OCI-LY1 (cell line): Measurements from ENCODE around the gene CPXM2.

ENCODE experiments used
- H2AFZ ChIP-seq: fragments of 200-600 bp; sonication (generic), shearing (Covaris generic); 2 replicates; pipeline ENCODE4 v1.6.0; 2014; ENCODE audit warnings: antibody characterized with exemption, mild to moderate bottlenecking, low read length
- H3F3A ChIP-seq: fragments of 200-600 bp; sonication (generic), shearing (Covaris generic); 2 replicates; pipeline ENCODE4 v1.6.0; 2014; ENCODE audit warnings: mild to moderate bottlenecking, antibody characterized with exemption, low read length, moderate library complexity; ENCODE audit not compliant: insufficient read depth
- H3K27ac ChIP-seq: fragments of 200-600 bp; sonication (generic); 2 replicates; pipeline ENCODE4 v1.5.1; 2014; ENCODE audit warnings: low read length, mixed run types, mild to moderate bottlenecking, low read depth; ENCODE audit not compliant: poor library complexity, severe bottlenecking
- H3K27me3 ChIP-seq: fragments of 200-600 bp; sonication (generic); 2 replicates; pipeline ENCODE4 v1.6.0; 2014; ENCODE audit warnings: antibody characterized with exemption, mild to moderate bottlenecking, low read length, moderate library complexity; ENCODE audit not compliant: insufficient read depth
- H3K36me3 ChIP-seq: fragments of 200-600 bp; sonication (generic); 2 replicates; pipeline ENCODE4 v1.6.1; 2014; ENCODE audit warnings: mild to moderate bottlenecking, antibody characterized with exemption, low read length, moderate library complexity, mixed read lengths; ENCODE audit not compliant: insufficient read depth
- H3K4me1 ChIP-seq: fragments of 200-600 bp; sonication (generic); 2 replicates; pipeline ENCODE4 v1.5.1; 2014; ENCODE audit warnings: mild to moderate bottlenecking, low read length, moderate library complexity; ENCODE audit not compliant: insufficient read depth, severe bottlenecking
- H3K4me2 ChIP-seq: fragments of 200-600 bp; sonication (generic), shearing (Covaris generic); 2 replicates; pipeline ENCODE4 v1.6.1; 2014; ENCODE audit warnings: low read length
- H3K4me3 ChIP-seq: fragments of 200-600 bp; sonication (generic); 2 replicates; pipeline ENCODE4 v1.5.1; 2014; ENCODE audit warnings: low read length, low read depth, mild to moderate bottlenecking, mixed read lengths; ENCODE audit not compliant: poor library complexity, severe bottlenecking
- H3K79me2 ChIP-seq: fragments of 200-600 bp; shearing (Covaris generic); 2 replicates; pipeline ENCODE4 v1.6.1; 2016; ENCODE audit warnings: mixed run types, low read length, mixed read lengths; ENCODE audit not compliant: insufficient read depth
- H3K9ac ChIP-seq: fragments of 200-600 bp; sonication (generic), shearing (Covaris generic); 2 replicates; pipeline ENCODE4 v1.6.1; 2014; ENCODE audit warnings: mild to moderate bottlenecking, low read length, mixed read lengths
- H3K9me2 ChIP-seq: fragments of 200-600 bp; sonication (generic), shearing (Covaris generic); 2 replicates; pipeline ENCODE4 v1.6.1; 2014; ENCODE audit warnings: low read depth, mild to moderate bottlenecking, low read length, mixed read lengths
- H3K9me3 ChIP-seq: fragments of 200-600 bp; shearing (Covaris generic); 2 replicates; pipeline ENCODE4 v1.6.1; 2014; ENCODE audit warnings: low read length, mixed read lengths
- H4K20me1 ChIP-seq: fragments of 200-600 bp; sonication (generic), shearing (Covaris generic); 2 replicates; pipeline ENCODE4 v1.6.0; 2016; ENCODE audit warnings: mild to moderate bottlenecking, low read length; ENCODE audit not compliant: insufficient read depth
- EZH2 ChIP-seq: fragments of 200-600 bp; sonication (generic), shearing (Covaris generic); IDR thresholded peaks from 2 replicates; pipeline ENCODE4 v1.8.0; 2017; ENCODE audit warnings: borderline replicate concordance, mixed run types, mild to moderate bottlenecking, antibody characterized with exemption, low read length, moderate library complexity, mixed read lengths
- TF ChIP-seq, protein P1 (sequence below): fragments of 200-600 bp; sonication (generic), shearing (Covaris generic); IDR thresholded peaks from 2 replicates; pipeline ENCODE4 v1.5.1; 2017; ENCODE audit warnings: mild to moderate bottlenecking, antibody characterized with exemption, low read length, moderate library complexity, mixed read lengths

Gene CPXM2

DNA sequence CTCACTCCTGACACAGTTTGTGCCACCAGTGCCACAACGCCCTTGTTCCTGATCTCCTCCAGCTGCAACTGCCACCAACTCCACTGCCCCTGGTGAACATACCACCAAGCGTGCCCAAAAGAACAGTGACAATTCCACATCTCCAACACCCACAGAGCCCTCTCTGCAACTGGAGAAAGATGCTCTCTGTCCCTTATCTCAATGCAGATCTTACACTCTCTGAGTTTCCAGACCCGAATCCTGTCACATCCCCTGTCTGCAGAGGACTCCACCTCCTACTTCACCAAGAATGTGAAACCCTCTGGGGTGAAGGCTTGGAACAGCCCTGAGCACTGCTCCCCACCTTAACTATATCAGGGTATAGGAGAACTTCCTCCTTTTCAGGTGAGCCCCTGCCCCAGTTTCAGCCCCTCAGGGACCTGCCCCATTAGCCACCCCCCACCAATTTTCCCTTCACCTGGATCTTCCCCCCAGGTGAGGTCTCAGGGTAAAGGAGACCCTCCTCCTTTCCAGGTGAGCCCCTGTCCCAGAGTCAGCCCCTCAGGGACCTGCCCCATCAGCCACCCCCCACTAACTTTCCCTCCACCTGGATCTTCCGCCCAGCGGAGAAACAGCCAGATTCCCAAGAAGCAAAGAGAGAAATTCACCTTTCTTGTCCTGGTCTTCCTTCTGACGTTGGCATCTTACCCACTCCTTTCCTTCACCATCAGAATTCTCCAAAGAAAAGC is 55.0 kb downstream of the CPXM2 start:
- no peaks in the 10 kb centered on the region for H3K9me3 ChIP-seq
- no peaks in the 10 kb centered on the region for H3F3A ChIP-seq
- no peaks in the 10 kb centered on the region for H3K4me1 ChIP-seq
- no peak overlapping the region for H3K27ac ChIP-seq
- no peak overlapping the region for H3K4me3 ChIP-seq
- H4K20me1 ChIP-seq, result no peaks in the 10 kb centered on the region
- H3K4me2 ChIP-seq, result no peak overlapping the region
- H2AFZ ChIP-seq, result no peak overlapping the region
- TF ChIP-seq, protein P1, sequence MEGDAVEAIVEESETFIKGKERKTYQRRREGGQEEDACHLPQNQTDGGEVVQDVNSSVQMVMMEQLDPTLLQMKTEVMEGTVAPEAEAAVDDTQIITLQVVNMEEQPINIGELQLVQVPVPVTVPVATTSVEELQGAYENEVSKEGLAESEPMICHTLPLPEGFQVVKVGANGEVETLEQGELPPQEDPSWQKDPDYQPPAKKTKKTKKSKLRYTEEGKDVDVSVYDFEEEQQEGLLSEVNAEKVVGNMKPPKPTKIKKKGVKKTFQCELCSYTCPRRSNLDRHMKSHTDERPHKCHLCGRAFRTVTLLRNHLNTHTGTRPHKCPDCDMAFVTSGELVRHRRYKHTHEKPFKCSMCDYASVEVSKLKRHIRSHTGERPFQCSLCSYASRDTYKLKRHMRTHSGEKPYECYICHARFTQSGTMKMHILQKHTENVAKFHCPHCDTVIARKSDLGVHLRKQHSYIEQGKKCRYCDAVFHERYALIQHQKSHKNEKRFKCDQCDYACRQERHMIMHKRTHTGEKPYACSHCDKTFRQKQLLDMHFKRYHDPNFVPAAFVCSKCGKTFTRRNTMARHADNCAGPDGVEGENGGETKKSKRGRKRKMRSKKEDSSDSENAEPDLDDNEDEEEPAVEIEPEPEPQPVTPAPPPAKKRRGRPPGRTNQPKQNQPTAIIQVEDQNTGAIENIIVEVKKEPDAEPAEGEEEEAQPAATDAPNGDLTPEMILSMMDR, result no peak
- no peak for TF ChIP-seq EZH2
- H3K27me3 ChIP-seq, result peaks cover 4% of the 10 kb centered on the region; the same call in 1 of the 2 replicates
- no peaks in the 10 kb centered on the region for H3K79me2 ChIP-seq
- no peaks in the 10 kb centered on the region for H3K9me2 ChIP-seq
- no peaks in the 10 kb centered on the region for H3K36me3 ChIP-seq
- H3K9ac ChIP-seq, result no peak overlapping the region

- Histone ChIP-seq H3K27me3 (peaks cover 4% of the 10 kb centered on the region; the same call in 1 of the 2 replicates), H3K4me1 (no peaks in the 10 kb centered on the region), H3K4me3 (no peak overlapping the region), H3K36me3 (no peaks in the 10 kb centered on the region), H2AFZ (no peak overlapping the region), H3K9me2 (no peaks in the 10 kb centered on the region), H3F3A (no peaks in the 10 kb centered on the region), H3K9ac (no peak overlapping the region), H3K27ac (no peak overlapping the region), H3K9me3 (no peaks in the 10 kb centered on the region), H4K20me1 (no peaks in the 10 kb centered on the region), H3K79me2 (no peaks in the 10 kb centered on the region), H3K4me2 (no peak overlapping the region)
- TF ChIP-seq, protein P1, result no peak
- no peak for TF ChIP-seq EZH2
These were observed 56.0 kb downstream of the CPXM2 start for GRCh38 chr10:123835575-123835974.

DNA sequence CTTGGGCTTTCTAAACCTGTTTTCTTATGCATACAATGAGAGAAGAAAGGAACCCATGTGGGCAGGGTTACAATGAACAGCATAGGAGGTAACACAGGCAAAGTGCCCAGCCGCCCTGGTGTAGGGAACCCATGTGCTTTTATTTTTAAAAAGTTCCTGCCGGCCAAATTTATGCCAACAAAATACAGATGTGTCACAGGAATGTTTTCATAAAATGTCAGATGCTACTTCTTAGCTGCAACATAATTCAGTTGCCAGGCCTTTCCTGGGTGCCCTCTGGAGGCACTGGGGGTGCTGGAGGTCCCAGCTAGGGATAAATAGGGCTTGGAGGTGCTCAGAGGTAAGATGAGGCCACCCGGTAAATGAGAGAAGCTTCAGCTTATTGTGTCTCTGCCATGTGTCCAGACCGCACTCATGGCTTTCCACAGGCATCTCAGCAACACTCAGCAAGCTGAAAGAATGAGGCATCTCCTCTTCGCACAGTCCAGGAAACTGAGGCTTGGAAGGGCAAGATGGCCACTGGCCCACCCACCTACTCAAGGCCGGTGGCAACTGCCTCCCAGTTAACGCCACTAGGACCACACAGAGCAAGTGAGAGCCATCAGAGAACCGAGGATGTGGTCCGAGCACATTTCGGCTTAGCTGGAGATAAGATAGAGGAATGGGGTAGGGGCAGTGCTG is 58.3 kb downstream of the CPXM2 start:
- Histone ChIP-seq H3K9ac (no peak overlapping the region), H3K4me2 (no peak overlapping the region), H3F3A (no peaks in the 10 kb centered on the region), H4K20me1 (no peaks in the 10 kb centered on the region), H3K4me3 (no peak overlapping the region), H3K4me1 (no peaks in the 10 kb centered on the region), H2AFZ (no peak overlapping the region), H3K9me3 (no peaks in the 10 kb centered on the region), H3K9me2 (no peaks in the 10 kb centered on the region), H3K27ac (no peak overlapping the region), H3K36me3 (no peaks in the 10 kb centered on the region), H3K27me3 (peaks cover 4% of the 10 kb centered on the region; the same call in 1 of the 2 replicates), H3K79me2 (no peaks in the 10 kb centered on the region)
- TF ChIP-seq, protein P1, result no peak
- no peak for TF ChIP-seq EZH2
